Measurements from ENCODE around the gene SERHL2.
"Not testable (repeated sequence)": the region's sequence is repeated elsewhere in the genome, so short reads cannot be mapped to it uniquely, and the experiment has no call there.

The SERHL2 gene

GRCh38 chr22:42603427-42603826 is 49.7 kb downstream of the SERHL2 start:
- no peaks in the 10 kb centered on the region; the same call in 1 of the 2 replicates for H4K20me1 ChIP-seq (ENCODE audit: low read depth, low read length)

GRCh38 chr22:42604403-42604802 is 50.6 kb downstream of the SERHL2 start:
- no peaks in the 10 kb centered on the region for H3K27me3 ChIP-seq (ENCODE audit: low read length)
- no peak overlapping the region for H3K4me2 ChIP-seq (ENCODE audit: low read depth, low read length, poor library complexity, severe bottlenecking)
- no peak overlapping the region for H3K27ac ChIP-seq (ENCODE audit: low read depth, low read length)
- H3K9me3 ChIP-seq (ENCODE audit: insufficient read depth, low read length), result no peaks in the 10 kb centered on the region
- TF ChIP-seq EZH2phosphoT487 (conservative IDR thresholded peaks at IDR 0.05; ENCODE audit: low read length) (no peak), CTCF (IDR thresholded peaks at IDR 0.05; ENCODE audit: insufficient read depth, low read length, poor library complexity, severe bottlenecking) (no peak)
- peaks cover 17% of the 10 kb centered on the region; the same call in 1 of the 2 replicates for H3K36me3 ChIP-seq (ENCODE audit: low read length)
- peaks cover 82% of the 10 kb centered on the region for H3K79me2 ChIP-seq (ENCODE audit: insufficient read depth, low read length)
- H4K20me1 ChIP-seq (ENCODE audit: low read depth, low read length), result no peaks in the 10 kb centered on the region; the same call in 1 of the 2 replicates
- no peaks in the 10 kb centered on the region for H3K9me2 ChIP-seq (replicated peaks; ENCODE audit: insufficient read depth, low read length)
- no peak overlapping the region for H2AFZ ChIP-seq (ENCODE audit: low read depth, low read length, severe bottlenecking)
- H3K4me3 ChIP-seq (ENCODE audit: insufficient read depth, low read length, poor library complexity, severe bottlenecking), result no peak overlapping the region
- H3K9ac ChIP-seq (ENCODE audit: low read length), result no peak overlapping the region
- H3F3A ChIP-seq (ENCODE audit: insufficient read depth), result no peaks in the 10 kb centered on the region

More at GRCh38 chr22:42603427-42603826, 49.7 kb downstream of the SERHL2 start:
- Histone ChIP-seq H3K79me2 (ENCODE audit: insufficient read depth, low read length) (peaks cover 72% of the 10 kb centered on the region), H3K27me3 (ENCODE audit: low read length) (no peaks in the 10 kb centered on the region), H3K27ac (ENCODE audit: low read depth, low read length) (no peak overlapping the region), H3K9me3 (ENCODE audit: insufficient read depth, low read length) (no peaks in the 10 kb centered on the region), H3K9me2 (replicated peaks; ENCODE audit: insufficient read depth, low read length) (no peaks in the 10 kb centered on the region), H3K4me3 (ENCODE audit: insufficient read depth, low read length, poor library complexity, severe bottlenecking) (no peak overlapping the region), H3K4me2 (ENCODE audit: low read depth, low read length, poor library complexity, severe bottlenecking) (no peak overlapping the region), H3K36me3 (ENCODE audit: low read length) (peaks cover 21% of the 10 kb centered on the region; the same call in 1 of the 2 replicates), H3F3A (ENCODE audit: insufficient read depth) (no peaks in the 10 kb centered on the region), H2AFZ (ENCODE audit: low read depth, low read length, severe bottlenecking) (no peak overlapping the region), H3K9ac (ENCODE audit: low read length) (no peak overlapping the region)
- TF ChIP-seq CTCF (IDR thresholded peaks at IDR 0.05; ENCODE audit: insufficient read depth, low read length, poor library complexity, severe bottlenecking) (no peak), EZH2phosphoT487 (conservative IDR thresholded peaks at IDR 0.05; ENCODE audit: low read length) (no peak)

- not testable (repeated sequence) for H3F3A ChIP-seq (ENCODE audit: insufficient read depth); H3K36me3 ChIP-seq (ENCODE audit: low read length); H3K27ac ChIP-seq (ENCODE audit: low read depth, low read length)
Observed at GRCh38 chr22:42607641-42608040, 53.9 kb downstream of the SERHL2 start.

GRCh38 chr22:42608136-42608822 is 54.5 kb downstream of the SERHL2 start:
- H3K4me3 ChIP-seq (ENCODE audit: insufficient read depth, low read length, poor library complexity, severe bottlenecking), result no peak overlapping the region
- H4K20me1 ChIP-seq (ENCODE audit: low read depth, low read length), result peaks cover 6% of the 10 kb centered on the region
- H2AFZ ChIP-seq (ENCODE audit: low read depth, low read length, severe bottlenecking), result no peak overlapping the region
- no peaks in the 10 kb centered on the region for H3K9me3 ChIP-seq (ENCODE audit: insufficient read depth, low read length)
- H3K4me2 ChIP-seq (ENCODE audit: low read depth, low read length, poor library complexity, severe bottlenecking), result no peak overlapping the region
- TF ChIP-seq EZH2phosphoT487 (conservative IDR thresholded peaks at IDR 0.05; ENCODE audit: low read length) (no peak), CTCF (IDR thresholded peaks at IDR 0.05; ENCODE audit: insufficient read depth, low read length, poor library complexity, severe bottlenecking) (no peak)
- H3K9me2 ChIP-seq (replicated peaks; ENCODE audit: insufficient read depth, low read length), result no peaks in the 10 kb centered on the region
- H3K27ac ChIP-seq (ENCODE audit: low read depth, low read length), result no peak overlapping the region
- peaks cover 7% of the 10 kb centered on the region; the same call in 1 of the 2 replicates for H3K36me3 ChIP-seq (ENCODE audit: low read length)
- no peak overlapping the region for H3K9ac ChIP-seq (ENCODE audit: low read length)
- H3F3A ChIP-seq (ENCODE audit: insufficient read depth), result 0 out of 2 replicates have a peak, but pooled peaks cover 3% of the 10 kb centered on the region
- H3K79me2 ChIP-seq (ENCODE audit: insufficient read depth, low read length), result peaks cover 94% of the 10 kb centered on the region
- H3K27me3 ChIP-seq (ENCODE audit: low read length), result no peaks in the 10 kb centered on the region

More at GRCh38 chr22:42607641-42608040, 53.9 kb downstream of the SERHL2 start:
- H3K27me3 ChIP-seq (ENCODE audit: low read length); H3K4me2 ChIP-seq (ENCODE audit: low read depth, low read length, poor library complexity, severe bottlenecking); H4K20me1 ChIP-seq (ENCODE audit: low read depth, low read length); H3K9me3 ChIP-seq (ENCODE audit: insufficient read depth, low read length); H3K9ac ChIP-seq (ENCODE audit: low read length); H3K9me2 ChIP-seq (replicated peaks; ENCODE audit: insufficient read depth, low read length); H3K4me3 ChIP-seq (ENCODE audit: insufficient read depth, low read length, poor library complexity, severe bottlenecking); H2AFZ ChIP-seq (ENCODE audit: low read depth, low read length, severe bottlenecking): not testable (repeated sequence)
- peaks cover 94% of the 10 kb centered on the region for H3K79me2 ChIP-seq (ENCODE audit: insufficient read depth, low read length)

Measured in SU-DHL-6 (cell line).